ENCODE measurements around the gene EFCAB7. TPM values are rescaled to one million over a fixed set of nuclear protein-coding genes. Genes with fewer than 3 reads are reported as not detected.
A peak's percentile ranks its signal among the peaks of the same experiment; 100 is the strongest.

Gene EFCAB7, protein sequence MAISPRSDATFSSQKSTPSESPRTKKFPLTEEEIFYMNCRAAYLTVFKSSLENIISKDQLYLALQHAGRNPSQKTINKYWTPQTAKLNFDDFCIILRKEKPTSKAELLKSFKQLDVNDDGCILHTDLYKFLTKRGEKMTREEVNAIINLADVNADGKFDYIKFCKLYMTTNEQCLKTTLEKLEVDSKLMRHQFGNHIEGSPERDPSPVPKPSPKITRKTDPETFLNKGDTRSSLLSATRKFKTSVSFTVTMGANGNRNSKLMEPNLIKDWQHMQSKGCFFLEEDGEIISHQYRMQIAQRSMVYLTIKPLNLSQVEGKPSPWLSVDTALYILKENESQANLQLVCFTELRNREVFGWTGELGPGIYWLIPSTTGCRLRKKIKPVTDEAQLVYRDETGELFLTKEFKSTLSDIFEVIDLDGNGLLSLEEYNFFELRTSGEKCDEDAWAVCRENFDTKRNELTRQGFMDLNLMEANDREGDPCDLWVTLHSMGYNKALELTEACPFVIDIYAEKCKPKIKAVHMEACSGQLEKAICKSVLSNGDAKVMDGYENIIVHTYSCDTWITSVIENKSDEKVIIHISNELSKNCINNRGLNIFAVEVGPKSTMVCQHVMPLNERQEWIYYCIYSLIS
- 8.1 and 8.6 TPM in 2 replicates for total RNA-seq (2014; rRNA removed; shearing (Covaris generic))
- polyA plus RNA-seq (2014; cell fraction: nucleus; rRNA removed) = 6.0 and 6.9 TPM in 2 replicates

DNA sequence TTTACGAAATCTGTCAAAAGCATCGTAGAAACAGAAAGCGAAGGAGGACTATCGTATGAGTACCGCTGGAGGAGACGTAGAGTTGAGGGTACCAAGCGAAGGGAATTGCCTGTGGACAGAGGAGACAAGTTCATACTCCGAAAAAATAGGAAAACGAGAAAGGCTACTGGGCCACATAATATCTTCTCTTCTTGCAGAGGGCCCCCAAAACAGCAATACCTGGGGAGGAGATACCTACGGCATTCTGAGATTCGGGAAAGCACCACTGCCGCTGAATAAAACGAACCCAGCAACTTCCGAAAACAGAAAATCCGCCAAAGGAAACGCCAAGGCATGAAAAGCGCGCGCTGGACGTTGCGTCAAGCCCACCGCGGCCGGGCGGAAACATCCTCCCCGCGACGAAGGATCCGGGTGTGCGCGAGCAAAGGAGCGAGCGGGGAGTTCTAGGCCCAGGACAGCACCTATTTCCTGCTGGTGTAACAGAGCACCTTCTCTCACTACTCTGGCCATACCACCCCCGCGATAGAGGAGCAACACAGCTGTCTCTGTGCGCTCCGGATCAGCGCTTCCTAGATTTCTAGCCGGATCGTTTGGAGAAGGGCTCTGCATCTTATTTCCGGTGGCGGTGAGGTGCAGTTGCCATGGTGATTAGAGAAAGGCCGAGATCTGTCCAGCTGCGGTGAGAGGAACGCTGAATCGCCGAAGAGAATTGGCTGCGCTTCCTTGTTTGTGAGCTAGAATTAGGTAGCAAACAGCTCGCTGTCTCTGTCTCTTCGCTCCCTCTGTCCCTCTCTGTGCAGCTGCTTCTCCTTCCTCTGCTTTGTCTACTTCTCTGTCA lies at the start of gene EFCAB7, which contains the start of gene ITGB3BP:
EFCAB7 (plus strand) TSS at position 635 of the 838 bp plus-strand sequence. CDS start 2,048 bp downstream, outside the sequence.
ITGB3BP (minus strand) TSS at position 335 of the 838 bp plus-strand sequence; CDS start at position 243, 92 bp downstream.
- peak; percentile 84 for DNase-seq (ENCODE audit: extremely low read depth, low read depth)

DNA sequence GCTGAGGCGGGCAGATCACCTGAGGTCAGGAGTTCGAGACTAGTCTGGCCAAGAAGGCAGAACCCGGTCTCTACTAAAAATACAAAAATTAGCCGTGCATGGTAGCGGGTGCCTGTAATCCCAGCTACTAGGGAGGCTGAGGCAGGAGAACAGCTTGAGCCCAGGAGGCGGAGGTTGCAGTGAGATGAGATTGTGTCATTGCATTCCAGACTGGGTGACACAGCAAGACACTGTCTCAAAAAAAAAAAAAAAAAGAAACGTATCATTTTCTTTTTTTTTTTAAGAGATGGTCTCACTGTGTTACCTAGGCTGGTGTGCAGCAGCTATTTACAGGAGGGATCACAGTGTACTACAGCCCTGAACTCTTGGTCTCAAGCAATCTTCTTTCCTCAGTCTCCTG lies 47.6 kb upstream of the EFCAB7 start:
- DNase-seq (ENCODE audit: extremely low read depth, low read depth) = peak; percentile 8

DNA sequence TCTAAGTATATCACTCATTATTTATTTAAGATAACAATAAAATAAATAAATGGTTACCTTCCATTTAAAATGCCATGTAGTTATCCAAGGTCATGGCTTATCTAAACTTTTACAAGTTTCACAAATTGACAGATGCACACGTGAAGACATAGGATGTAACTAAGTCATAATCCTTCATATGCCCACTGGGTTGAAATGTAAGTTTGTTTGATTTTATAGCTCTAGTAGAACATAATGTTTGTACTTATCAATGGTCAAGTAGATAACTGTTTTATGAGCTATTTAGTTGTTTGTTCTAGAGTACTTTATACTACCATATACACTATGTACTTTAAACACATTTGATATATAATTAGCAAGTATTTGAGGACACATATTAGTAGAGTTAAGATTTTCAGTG lies 43.3 kb upstream of the EFCAB7 start:
- no peak for DNase-seq (ENCODE audit: extremely low read depth, low read depth)

DNA sequence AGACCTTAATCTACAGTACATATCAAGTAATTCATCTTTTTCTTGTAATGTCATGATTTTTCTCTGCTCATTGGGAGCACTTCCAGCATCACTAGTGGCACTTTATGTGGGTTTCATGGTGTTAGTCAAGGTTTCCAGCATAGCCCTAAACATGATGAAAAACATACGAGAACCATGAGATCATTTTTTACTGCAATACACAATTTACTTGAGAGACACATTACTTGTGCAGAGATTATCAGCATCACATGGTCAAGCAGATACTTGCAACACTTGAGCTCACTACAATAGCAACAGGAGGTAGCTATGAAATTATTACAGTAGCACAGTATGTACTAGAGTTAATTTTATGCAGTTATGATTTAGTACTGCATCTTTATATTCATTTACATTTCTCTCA lies 36.7 kb upstream of the EFCAB7 start:
- DNase-seq (ENCODE audit: extremely low read depth, low read depth) = no peak

DNA sequence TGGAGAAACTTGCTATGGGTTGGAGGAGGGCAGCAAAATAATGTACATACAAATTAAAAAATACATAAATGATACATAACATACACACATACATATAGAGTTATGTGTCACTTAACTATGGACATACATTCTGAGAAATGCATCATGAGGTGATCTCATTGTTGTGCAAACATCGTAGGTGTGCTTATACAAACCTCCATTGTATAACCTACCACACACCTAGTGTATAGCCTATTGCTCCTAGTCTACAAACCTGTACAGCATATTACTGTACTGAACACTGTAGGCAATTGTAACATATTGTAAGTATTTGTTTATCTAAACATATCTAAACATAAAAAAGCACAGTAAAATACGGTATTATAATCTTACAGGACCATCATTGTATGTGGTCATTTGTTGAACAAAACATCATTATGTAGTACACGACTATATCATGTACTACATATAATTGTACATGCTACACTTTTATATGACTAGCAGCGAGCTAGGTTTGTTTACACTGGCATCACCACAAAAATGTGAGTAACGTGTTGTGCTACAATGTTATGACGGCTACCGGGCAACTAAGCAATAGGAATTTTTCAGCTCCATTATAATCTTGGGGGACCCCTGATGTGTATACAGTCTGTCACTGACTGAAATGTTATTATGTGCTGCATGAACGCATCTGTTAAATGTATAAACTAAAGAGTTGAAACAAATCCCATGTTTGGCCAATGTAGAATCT lies 35.8 kb upstream of the EFCAB7 start:
- DNase-seq (ENCODE audit: extremely low read depth, low read depth) = peak; percentile 9

DNA sequence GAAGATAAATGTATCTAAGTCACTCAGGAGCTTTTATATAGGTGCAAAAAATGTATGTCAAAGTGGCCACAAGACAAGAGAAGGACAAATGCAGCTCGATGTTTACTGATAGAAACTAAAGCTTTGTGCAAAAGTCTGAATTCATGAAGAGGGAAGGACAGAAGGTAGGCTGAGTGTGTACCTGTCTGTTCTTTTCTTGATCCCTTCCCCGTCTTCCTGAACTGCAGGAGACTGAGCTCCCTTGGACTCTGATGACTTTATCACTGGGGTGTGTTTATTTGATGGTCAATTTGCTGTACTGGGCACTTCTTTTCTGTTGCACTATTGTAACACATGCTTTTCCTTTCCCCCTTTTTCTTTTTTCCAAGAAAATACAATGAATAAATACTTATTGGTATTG lies 25.7 kb upstream of the EFCAB7 start:
- DNase-seq (ENCODE audit: extremely low read depth, low read depth) = no peak

DNA sequence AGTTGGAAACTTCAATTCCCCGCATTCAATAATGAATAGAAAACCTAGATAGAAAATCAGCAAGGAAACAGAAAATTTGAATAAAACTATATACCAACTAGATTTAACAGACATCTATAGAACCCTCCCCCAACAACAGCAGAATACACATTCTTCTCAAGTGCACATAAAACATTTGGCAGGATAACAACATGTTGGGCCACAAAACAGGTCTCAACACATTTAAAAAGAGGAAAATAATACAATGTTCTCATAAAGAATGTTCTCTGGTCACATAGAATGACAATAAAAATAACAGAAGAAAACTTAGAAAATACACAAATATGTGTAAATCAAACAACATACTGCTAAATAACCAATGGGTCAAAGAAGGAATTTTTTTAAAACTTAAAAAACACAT lies 25.2 kb upstream of the EFCAB7 start:
- no peak for DNase-seq (ENCODE audit: extremely low read depth, low read depth)

DNA sequence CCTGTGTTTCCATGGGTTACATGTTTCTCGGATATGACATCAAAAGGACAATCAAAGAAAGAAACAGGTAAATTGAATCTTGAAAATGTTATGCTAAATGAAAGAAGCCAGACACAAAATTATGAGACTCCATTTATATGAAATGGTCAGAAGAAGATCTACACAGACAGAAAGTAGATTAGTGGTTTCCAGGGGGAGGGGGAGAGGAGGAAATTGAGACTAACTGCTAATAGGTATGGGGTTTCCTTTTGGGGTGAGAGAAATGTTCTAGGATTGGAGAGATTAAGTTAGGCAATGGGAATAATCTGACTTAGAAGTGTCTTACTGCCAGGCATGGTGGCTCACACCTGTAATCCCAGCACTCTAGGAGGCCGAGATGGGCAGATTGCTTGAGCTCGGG lies 22.1 kb upstream of the EFCAB7 start:
- no peak for DNase-seq (ENCODE audit: extremely low read depth, low read depth)

DNA sequence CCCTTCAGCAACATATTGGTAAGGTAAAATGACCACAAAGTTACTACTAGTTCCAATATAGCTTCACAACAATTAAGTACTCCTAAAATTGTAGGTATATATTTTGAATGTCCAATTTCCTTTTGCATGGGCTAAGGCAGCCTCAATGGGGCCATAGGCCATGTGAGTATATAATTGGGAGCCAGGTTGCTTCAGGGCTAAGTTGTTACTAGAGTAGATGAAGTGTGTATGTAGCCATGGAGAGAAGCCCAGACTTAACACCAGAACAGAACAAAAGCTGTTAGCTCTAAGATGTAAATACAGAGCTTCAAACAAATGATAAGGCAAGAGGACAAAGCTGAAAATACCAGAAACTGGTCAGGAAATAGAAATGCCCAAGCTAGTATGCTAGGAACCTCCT lies 16.5 kb upstream of the EFCAB7 start:
- no peak for DNase-seq (ENCODE audit: extremely low read depth, low read depth)

DNA sequence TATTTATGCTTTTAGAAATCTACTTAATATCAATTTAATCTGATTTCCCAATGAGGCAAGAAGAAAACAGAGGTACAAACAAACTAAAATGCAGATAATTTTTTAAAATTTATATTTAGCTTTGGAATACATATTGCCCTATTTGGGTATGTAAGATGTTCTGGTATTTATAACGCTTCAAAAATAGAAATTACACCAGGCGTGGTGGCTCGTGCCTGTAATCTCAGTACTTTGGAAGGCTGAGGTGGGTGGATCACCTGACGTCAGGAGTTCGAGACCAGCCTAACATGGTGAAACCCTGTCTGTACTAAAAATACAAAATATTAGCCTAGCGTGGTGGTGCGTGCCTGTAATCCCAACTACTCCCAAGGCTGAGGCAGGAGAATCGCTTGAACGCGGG lies 13.6 kb upstream of the EFCAB7 start:
- DNase-seq (ENCODE audit: extremely low read depth, low read depth) = no peak

DNA sequence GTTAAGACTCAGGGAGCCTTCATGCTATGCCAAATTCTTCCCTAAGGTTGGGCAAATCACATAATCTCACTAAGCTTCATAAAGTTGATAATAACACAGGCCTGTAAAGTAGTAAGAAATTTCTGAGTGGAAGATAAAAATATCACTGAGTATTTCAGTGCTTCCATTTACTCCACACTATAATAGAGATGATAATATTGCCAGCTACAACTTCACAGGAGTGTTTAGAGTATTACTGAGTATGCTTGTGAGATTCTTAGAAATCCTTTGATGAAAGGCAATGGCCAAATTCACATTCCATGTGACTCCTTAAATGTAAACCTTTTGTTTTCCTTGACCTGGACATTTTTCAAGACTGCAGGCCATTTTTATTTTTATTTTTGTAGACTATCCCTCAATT lies 10.7 kb upstream of the EFCAB7 start:
- DNase-seq (ENCODE audit: extremely low read depth, low read depth) = no peak

DNA sequence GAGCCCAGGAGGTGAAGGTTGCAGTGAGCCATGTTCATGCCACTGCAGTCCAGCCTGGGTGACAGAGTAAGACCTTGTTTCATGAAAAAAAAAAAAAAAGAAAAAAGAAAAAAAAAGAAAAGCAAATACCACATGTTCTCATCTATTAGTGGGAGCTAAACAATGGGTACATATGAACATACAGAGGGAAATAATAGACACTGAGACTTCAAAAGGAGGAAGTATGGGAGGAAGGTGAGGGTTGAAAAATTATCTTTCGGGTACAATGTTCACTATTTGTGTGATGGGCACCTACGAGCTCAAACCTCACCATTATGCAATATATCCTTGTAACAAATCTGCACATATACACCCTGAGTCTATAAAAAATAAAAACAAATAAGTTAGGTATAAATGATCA lies 6.7 kb upstream of the EFCAB7 start:
- DNase-seq (ENCODE audit: extremely low read depth, low read depth) = no peak

DNA sequence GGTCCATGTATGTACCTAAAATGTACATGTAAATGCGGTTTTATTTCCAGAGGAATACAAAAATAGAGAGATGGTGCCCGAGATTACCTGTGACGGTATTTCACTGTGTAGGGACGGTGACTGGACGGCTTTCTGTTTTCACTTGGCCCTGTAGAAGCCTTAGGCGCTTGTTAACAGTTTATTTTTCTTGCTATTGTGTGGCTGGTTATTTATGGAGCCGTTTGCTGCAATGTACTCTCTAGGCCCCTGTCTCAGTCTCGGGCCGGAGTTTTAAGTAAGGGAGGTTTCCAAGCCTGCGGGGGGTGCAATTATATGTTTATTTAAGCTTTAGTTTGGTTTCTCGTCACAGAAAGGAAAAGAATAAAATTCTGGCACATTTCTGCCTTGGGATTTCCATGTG lies 413 bp downstream of the EFCAB7 start:
- DNase-seq (ENCODE audit: extremely low read depth, low read depth) = no peak

DNA sequence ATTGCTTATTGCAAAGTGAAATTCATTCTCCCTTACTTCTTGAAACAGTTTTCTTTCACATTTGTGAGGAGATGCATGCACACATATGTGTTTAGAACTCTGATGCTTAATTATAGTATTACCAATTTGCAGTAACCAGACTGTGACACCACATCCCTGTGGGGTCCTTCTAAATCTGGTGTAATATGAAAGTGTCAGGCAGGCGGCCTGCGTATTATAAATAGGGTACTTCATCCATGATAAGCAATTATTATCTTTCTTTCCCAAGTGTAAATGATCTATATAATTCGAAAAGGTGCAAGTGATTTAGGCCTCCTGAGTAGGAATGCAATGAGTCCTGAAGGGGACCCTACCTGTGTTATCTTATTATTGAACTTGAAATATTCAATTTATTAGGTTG lies 876 bp downstream of the EFCAB7 start:
- no peak for DNase-seq (ENCODE audit: extremely low read depth, low read depth)

DNA sequence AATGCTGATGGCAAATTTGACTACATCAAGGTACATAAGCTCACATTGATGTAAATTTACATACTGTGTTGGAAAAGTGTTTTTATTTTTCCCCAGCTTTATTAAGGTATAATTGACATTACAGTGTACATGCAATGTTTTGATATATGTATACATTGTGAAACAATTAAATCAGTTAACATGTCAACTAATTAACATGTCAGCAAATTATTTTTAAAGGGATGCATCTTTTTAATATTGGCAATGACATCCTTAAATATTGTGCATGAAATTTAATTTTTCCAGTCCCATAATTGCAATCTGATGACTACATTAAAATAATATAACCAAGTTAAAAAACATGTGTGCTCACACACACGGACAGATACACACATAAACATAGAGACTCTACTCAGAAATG lies 9.4 kb downstream of the EFCAB7 start:
- DNase-seq (ENCODE audit: extremely low read depth, low read depth) = no peak

DNA sequence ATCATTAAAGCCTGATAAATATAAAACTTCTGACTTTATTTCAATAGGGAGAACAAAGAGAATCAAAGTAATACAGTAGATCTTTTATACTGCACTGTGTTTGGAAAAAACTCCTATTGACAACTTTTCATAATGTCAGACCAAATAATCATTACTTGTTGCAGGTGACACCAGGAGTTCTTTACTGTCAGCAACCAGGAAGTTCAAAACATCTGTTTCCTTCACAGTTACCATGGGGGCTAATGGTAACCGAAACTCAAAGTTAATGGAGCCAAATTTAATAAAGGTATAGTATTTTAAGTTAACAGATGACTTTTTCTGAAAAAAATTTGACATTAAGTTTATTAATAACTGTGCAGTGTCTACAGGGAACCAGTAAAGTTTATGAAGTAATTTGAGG lies 10.6 kb downstream of the EFCAB7 start:
- no peak for DNase-seq (ENCODE audit: extremely low read depth, low read depth)

DNA sequence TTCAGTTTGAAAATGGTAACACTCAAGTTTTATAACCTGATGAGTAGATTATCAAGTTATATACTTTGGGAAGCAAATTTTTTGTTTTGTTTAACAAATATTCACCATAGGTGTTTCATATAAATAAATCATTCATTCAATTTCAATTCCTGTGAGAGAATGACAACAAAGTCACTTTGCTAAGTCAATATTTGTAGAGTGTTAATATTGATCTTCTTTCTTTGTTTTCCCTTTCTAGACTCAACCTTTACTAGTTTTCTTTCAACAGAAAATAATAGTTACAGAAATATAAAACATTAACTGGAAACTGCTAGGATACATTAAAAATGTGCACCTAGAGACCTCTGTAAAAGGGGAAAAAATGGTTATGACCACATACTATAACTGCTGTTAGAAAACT lies 11.1 kb downstream of the EFCAB7 start:
- no peak for DNase-seq (ENCODE audit: extremely low read depth, low read depth)

DNA sequence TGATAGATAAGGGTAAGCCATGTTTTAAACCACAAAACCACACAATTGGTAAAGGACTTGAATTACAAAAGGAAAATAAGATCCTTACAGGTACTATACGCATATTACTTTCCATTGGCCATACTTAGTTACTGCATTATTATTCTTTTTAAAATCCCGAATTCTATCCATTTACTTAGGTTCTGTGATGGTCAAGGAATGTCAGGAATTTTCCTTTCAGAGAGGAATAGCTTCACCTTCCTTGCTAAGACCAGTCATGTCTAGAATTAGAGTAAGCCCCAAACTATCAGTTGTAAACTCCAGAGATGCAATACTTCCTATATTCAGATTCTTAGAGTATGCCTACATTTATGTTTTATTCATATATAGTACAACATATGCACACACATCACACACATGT lies 13.7 kb downstream of the EFCAB7 start:
- DNase-seq (ENCODE audit: extremely low read depth, low read depth) = no peak

DNA sequence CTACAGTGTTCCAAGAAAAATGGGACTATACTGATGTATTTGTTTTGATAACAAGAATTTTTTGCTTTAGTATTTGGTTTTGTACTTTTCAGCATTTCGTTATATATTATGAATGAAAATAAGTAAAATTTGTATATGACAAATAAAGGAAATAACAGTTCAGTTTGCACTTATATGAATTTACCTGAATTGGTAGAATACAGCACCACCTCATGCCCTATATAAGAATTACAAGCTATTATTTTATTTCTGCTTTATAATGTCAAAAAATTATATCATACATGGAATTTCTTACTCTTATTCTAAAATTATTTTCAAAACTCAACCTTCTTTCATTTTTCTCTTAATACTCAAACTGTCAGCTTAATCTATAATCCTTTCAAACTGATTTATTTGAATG lies 14.6 kb downstream of the EFCAB7 start:
- DNase-seq (ENCODE audit: extremely low read depth, low read depth) = no peak

DNA sequence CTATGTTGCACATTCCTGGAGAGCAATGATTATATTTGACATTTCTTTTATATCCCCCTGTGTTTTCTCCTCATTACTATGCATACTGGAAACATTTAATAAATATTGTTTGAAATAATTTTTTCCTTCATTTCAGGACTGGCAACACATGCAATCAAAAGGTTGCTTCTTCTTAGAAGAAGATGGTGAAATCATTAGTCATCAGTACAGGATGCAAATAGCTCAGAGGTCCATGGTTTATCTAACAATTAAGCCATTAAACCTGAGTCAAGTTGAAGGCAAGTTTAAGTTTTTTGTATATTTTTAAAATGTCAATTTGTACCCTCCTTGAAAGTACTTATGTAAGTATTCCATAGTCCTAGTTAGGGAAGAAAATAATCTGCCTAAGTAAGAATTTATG lies 22.5 kb downstream of the EFCAB7 start:
- no peak for DNase-seq (ENCODE audit: extremely low read depth, low read depth)

Data from NCI-H460 (cell line).